ENCODE data around the gene KRT80.
A peak's percentile ranks its signal among the peaks of the same experiment; 100 is the strongest.

KRT80 gene

DNA sequence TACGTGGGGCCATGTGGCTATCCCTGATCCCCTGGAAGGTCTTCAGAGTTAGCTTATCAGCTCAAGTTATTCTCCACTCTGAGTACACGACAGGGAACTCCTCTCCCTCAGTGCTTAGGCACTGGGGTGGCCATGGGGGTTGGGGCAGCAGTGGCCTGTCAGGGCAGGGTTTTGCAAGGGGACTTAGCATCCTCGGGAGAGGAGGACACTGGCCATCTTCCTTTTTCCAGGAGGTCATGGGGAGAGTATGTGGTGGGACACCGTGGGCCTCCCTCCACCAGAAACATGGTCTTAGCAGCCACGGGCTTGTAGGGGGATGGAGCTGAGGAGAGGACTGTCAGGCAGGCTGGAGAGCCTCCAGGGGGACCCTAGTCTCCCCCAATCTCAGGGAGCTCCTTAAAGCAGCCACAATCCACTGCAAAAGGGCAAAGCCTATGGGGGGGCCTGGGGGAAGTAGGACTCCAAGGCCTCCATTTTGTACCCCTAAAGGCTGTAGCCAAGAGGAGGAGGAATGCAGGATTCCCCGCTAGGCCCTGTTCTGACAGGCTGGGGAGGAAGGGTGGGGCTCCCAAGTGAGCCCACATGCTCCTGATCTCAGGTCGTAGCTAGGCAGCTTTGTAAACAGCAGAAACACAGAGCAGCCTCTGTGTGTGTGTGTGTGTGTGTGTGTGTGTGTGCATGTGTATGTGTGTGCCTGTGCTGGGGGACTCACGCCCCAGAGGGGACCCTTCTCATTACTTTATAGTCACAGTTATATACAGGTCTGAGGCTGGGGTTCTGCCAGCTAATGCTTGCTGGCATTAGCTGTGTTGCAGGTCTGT is 36.6 kb downstream of the KRT80 start:
- no peak for DNase-seq (ENCODE audit: low spot score)

DNA sequence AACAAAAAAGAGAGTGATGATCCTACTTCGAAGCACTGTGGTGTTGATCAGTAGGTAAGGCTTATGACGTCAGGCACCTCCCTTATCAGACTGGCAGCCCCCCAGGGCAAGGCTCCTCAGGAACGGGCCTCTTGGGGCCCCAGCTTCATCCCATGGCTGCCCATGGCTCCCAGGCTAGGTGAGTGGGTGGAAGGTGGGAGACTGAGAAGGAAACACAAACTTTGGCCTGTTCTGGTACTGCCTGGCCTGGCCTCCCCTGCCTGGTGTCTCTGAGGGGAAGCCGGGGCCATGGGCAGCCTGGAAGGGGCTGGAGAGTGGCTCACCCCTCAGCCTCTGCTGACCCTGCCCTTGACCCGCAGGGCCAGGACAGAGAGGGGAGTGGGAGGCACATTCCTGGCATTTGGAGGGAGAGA is 38.9 kb downstream of the KRT80 start:
- no peak for DNase-seq (ENCODE audit: low spot score)

DNA sequence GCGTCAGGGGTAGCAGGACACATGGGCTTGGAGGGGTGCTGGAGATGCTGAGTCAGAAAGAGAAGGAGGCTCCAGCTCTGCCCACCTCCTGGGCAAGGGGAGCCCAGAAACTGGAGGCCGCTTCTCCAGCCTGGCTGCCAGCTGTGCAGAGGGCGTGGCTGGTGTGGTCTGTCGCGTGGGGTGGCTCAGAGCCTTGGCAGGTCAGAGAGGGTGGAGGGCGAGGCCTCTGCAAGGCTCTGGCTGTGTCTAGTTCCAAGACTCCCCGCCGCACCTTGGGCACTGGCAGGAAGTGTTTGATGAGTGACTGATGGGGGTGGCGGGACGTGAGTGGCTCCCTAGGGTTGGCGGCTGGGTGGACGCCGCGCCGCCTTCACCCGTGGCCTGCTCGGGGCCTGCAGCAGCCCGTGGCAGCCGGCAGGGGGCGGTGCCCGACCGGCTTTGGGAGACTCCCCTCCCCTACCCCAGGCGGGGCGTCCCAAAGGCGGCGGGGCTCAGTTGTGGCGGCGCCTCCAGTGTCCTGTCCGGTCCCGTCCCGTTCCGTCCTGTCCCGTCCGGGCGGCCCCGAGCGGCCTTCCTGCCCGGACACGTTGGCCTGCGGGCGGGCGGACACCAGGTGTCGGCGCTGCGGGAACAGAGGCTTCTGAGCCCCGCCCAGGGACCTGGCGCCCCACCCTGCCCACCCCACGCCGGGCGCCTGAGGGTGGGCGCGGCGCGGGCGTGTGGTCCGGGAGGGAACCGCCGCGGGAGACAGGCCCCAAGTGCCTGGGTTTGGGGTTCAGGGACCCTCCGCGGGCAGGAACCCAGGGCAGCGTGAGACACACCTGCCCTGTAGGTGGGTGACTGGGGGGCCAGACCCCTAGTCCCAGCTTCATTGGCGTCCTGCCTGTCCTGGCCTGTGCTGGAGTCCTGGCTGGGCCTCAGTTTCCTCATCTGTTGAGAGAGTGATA is 39.7 kb downstream of the KRT80 start:
- DNase-seq (ENCODE audit: low spot score): peak; percentile 94

DNA sequence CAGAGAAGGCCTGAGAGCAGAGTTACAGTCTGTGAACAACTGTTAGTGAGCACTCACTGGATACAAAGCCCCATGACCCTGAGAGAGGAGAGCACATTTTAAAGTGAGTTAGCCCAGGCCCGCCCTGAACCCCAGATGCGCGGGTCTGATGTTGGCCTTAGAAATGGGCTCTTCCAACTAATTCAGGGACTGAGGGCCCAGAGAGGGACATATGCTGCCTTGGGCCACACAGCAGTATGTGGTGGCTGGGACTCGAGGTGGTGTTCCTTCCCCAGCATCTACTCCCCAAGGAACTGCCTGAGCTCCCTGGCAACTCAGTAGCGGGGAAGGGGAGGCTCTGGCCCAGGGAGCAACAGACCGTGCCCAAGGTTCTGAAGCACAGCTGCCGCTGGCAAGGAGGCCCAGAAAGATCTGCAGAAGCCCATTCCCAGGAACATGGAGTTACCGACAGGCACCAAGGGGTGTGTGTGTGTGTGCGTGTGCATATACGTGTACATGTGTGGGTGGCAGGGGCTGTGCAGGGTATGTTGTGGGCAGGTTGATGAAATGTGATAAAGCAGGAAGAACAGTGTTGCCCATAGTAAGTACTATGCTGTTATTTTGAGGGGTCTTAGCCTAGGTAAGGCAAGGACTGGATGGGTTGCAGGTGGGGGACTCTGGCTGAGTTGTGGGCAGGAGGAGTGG is 40.5 kb downstream of the KRT80 start:
- no peak for DNase-seq (ENCODE audit: low spot score)

DNA sequence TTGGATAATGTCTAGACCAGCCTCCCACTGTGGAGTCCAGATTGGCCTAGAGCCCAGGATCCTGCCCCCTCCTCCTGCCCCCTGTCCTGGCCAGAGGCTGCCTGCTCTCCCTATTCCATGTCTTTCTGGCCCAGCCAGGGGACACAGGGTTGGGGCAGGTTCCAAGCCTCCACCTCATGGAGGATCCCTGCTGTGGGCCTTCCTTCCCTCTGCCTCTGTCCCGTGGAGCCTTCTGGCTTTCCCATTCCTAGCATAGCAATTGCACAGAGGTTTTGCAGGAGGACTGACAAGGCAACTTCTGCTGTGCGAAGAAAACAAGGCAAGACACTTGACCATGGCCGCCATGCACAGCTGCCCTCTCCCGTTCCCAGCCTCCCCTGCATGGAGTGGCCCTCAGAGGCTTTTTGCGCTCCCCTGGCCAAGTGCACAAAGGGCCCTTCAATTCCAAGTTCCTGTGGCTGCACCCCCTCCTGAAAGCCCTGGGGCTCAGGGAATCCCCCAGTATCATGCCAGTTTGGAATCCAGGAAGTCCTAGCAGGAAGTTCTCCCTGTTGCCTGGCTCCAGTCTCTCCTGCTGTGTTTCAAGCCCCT is 42.1 kb downstream of the KRT80 start:
- DNase-seq (ENCODE audit: low spot score): no peak

- no peak for DNase-seq (ENCODE audit: low spot score)
These were observed 42.6 kb downstream of the KRT80 start for GRCh38 chr12:52149182-52149641.

GRCh38 chr12:52148464-52149181 is 43.2 kb downstream of the KRT80 start:
- no peak for DNase-seq (ENCODE audit: low spot score)

DNA sequence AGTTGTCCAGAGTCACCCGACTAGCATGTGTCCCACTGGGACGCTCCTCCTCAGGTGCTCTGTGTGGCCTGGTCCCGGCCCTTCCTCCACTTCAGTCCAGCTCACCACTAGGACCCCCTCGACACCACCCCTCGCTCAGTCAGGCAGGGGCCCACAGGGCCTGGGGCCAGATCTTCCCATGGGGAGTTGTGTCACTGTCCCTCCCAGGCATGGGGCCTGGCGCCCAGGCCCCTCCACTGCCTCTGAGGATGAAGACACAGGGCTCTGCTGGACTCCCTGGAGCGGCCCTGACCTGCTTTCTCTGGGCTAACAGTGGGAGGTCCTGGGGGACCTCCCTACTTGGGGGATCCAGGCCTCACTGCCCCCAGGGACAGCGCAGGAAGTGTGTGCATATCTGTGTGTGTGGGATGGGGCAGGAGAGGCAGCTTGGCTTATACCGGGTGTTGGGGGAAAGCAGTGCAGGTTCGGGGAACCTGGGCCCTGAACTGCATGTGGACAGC is 43.8 kb downstream of the KRT80 start:
- DNase-seq (ENCODE audit: low spot score): no peak

DNA sequence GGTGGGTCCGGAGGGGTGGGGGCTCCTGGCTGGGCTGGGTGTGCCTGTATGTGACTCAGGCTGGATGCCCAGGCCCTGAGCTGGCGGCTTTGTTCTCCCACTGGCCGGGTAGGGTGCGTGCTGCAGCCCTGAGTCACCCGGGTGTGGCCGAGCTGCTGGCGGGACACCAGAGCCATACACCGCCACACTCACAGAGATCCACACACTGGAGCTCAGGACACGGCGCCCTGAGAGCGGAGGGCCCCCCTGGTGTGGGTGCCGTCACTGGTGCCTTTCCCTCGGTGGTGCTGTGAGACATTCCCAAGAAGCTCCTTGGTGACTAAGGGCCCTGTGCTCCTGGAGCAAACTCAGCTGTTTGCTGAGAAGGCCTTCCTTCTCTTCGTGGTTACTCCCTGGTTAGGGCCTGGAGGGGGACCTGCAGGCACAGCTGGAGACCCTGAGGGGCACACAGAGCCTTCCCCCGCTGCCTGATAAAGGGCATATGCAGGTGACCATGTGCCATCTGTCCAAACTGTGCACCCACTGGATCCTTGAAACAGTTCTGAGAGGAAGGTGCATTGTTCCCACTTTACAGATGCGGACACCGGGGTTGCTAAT is 44.3 kb downstream of the KRT80 start:
- peak; percentile 68 for DNase-seq (ENCODE audit: low spot score)

- no peak for DNase-seq (ENCODE audit: low spot score)
These were observed 44.9 kb downstream of the KRT80 start for GRCh38 chr12:52146822-52147366.

DNA sequence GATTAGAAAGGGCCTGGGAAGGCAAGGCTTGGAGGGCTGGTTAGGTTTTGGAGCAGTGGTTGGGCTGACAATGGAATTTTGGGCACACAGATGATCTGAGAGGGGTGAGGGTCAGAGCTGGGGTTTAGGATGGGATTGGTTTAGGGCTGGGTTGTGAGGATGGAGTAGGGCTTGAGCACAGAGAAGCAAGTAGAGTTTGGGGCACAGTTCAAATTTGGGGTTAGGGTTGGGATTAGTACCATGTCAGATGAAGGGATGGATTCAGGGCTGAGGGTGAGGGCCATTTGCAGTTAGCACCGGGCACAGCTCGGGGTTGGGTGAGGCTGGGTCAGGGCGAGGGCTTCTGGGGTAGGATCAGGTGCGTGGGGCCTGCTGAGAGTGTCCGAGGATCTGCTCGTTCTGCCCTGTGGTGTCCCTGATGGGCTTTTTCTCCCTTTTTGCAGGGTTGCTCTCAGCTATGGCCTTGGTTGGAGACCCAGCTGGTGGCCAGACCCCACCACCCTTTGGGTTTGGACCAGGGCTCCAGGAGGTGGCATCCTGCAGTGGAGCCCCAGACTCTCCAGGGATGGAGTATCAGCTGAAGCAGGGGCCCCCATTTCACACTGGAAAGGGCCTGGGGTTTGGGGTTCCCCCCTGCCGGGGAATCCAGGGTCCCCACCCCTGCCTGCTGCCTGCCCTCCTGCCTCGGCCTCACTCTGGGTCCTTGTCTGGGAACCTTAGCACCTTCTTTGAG is 45.6 kb downstream of the KRT80 start:
- no peak for DNase-seq (ENCODE audit: low spot score)

- no peak for DNase-seq (ENCODE audit: low spot score)
These were observed 46.4 kb downstream of the KRT80 start for GRCh38 chr12:52145228-52146088.

DNA sequence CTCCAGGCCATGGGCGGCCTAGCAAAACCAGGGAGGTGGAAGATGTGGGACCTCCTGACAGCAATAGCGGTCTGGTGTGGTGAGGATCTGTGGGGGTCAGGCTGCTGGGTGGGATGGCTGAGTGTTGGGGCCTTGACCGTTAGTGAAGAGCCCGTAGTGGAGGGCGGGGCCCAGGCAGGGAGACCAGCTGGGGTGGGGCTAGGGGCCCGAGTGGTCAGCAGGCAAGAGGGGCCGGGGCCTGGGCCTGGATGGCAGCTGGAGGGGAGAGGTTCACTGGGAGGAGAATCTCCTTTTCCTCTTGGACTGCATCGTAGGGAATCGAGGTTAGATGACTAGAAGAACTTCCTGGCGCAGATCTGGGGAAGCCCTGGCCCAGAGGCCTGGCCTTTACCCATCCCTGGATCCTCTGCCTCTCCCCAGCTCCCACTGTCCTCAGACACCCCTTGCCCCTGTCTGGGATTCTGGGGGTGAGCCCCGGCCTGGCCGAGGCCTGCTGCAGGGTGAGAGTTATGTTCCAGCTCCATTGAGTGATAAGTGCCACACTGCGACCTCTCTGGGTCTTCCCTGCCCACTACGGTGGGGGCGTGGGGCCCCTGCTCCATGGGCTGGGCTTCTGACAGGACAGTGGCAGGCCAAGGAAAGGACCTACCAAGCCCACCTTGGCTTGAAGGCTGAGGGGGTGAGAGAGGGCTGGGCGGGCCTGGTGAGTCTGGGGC is 47.1 kb downstream of the KRT80 start:
- DNase-seq (ENCODE audit: low spot score): no peak

DNA sequence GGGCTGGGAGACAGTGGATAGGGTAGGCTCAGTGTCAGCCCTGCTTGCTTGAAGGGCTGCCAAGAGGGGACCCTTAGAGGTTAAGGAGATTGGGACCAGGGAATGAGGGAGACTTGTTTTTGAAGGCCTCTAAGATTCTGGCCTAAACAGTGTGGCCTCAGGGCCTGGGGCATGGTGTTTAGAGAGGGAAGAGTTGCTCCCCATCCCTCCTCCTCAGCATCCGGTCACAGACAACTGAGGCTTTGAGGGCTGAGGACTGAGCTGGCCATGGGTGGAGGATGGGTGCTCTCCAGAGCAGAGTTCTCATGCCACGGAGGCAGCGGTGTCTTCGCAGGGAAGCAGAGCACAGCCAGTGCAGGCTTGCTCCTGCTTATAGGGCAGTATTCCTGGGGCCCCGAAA is 49.4 kb downstream of the KRT80 start:
- no peak for DNase-seq (ENCODE audit: low spot score)

GRCh38 chr12:52141875-52142274 is 49.9 kb downstream of the KRT80 start:
- no peak for DNase-seq (ENCODE audit: low spot score)

DNA sequence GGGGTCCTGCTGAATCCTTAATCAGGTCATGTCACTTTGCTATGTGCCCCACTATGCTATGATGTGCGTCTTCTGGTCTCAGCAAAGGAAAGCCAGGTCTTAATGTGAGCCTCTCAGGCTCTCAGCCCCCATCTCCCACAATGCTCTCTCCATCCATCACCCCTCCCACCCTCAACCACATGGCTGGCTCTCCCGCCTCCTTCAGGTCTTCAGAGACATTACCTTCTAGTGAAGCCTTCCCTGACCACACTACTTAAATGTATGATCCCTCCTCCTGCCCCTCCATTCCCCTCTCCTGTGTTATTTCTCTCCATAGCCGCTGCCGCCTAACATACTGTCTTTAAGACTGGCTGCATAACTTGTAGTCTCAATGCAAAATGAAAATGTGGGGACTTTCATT is 50.5 kb downstream of the KRT80 start:
- DNase-seq (ENCODE audit: low spot score): no peak

DNA sequence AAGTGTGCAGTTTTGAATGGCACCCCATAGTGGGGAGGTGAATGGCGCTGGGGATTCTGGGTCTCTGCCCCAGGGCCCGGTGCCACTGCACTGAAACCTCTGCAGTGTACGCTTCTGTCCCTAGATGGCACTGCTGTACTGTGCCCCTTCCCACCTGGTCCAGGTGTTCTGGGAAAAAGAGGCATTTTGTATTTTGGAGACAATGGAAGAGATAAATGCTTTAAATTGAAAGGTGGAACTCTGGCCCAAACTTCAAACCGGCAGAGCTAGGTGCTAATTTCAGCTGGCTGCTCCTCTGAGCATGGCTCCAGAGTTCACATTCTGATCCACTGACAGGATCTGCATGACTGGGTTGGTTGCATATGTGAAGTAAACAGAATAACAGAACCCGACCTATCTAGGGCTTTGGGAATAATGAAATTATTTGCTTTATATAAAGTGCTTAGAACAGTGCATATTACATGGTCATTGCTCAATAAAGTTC is 52.2 kb downstream of the KRT80 start:
- peak; percentile 79 for DNase-seq (ENCODE audit: low spot score)

DNA sequence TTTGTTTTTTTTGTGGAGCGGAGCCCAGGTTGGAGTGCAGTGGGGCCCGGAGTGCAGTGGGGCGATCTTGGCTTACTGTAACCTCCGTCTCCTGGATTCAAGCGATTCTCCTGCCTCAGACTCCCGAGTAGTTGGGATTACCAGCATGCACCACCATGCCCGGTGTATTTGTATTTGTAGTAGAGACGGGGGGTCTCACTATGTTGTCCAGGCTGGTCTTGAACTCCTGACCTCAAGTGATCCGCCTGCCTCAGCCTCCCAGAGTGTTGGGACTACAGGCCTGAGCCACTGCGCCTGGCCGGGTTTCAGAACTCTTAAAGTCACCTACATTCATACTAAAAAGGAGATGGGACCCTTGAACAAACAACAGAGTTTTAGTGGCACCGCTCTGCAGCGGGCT is 52.7 kb downstream of the KRT80 start:
- DNase-seq (ENCODE audit: low spot score): no peak

Data from HuH-7 (cell line).